22Rv1 (cell line): Measurements from ENCODE around the gene PFN3.

Experiments
- ZFX ChIP-seq: fragments of 450-650 bp; IDR thresholded peaks from 2 replicates; pipeline ENCODE4 v1.6.1; 2017; ENCODE audit warnings: antibody characterized with exemption, borderline replicate concordance
- TF ChIP-seq, protein P1 (sequence below): fragments of 450-650 bp; IDR thresholded peaks from 2 replicates; pipeline ENCODE4 v1.5.1; 2017; ENCODE audit warnings: mild to moderate bottlenecking

- TF ChIP-seq, protein P1, sequence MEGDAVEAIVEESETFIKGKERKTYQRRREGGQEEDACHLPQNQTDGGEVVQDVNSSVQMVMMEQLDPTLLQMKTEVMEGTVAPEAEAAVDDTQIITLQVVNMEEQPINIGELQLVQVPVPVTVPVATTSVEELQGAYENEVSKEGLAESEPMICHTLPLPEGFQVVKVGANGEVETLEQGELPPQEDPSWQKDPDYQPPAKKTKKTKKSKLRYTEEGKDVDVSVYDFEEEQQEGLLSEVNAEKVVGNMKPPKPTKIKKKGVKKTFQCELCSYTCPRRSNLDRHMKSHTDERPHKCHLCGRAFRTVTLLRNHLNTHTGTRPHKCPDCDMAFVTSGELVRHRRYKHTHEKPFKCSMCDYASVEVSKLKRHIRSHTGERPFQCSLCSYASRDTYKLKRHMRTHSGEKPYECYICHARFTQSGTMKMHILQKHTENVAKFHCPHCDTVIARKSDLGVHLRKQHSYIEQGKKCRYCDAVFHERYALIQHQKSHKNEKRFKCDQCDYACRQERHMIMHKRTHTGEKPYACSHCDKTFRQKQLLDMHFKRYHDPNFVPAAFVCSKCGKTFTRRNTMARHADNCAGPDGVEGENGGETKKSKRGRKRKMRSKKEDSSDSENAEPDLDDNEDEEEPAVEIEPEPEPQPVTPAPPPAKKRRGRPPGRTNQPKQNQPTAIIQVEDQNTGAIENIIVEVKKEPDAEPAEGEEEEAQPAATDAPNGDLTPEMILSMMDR, result no peak
- TF ChIP-seq ZFX, result no peak
Observed at GRCh38 chr5:177355162-177355867, 45.1 kb downstream of the PFN3 start.
